NCI-H748 treated with DMSO at 0.1 percent for 48 hours (cell line): ENCODE measurements around the gene RANBP9.

Experiments
- DNase-seq: peaks from one replicate; lab custom pipeline; 2025; lab: John Stamatoyannopoulos, UW

RANBP9 gene

GRCh38 chr6:13711733-13712598, at the start of gene RANBP9:
Gene RANBP9 (minus strand): TSS chr6:13711835. CDS start chr6:13711505, 330 bp downstream.
- peak; percentile 90 for DNase-seq

DNA sequence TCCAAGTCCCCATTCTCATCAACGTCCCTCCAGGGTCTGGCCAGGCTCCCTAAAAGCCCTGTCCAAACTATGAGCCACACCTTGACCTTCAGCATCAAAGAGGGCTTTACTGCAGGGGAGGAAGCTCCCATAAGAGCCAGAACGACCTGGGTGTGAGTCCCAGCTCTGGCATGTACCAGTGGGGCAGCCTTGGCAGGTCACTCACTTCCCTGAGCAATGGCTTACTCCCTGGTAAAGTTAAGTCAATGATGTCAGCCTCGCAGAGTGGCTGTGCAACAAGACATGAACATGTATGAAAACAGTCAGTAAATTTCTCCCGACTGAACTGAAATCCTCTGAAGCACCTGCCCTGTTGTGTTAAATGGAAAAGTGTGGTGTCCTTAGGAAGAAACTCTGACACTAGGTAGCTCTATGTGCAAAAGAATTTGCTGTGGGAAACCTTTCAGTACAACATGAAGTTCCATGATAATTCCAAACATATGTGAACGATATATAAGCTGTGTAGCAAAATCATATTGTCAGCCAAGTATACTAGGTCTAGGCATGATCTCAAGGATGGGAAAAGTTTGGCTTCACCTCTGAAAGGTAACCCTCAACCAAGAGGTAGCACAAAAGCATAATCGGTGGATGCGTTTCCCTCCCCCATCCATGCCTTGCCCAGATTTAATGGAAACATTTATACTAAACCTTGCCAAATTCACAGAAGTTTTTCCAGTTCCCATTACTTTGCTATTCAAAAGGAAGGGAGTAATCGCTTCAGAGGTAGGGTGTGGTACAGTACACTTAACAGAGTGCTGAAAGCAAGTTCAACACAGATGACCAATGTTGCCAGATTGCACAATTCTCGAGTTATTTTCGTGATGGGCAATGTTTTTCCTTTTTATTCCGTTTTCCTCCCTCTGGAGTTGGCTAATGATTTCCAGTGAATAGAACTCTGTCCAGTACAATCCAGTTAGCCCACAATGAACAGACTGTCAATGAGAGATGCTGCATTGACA, 49.0 kb upstream of the RANBP9 start:
- DNase-seq, result no peak

DNA sequence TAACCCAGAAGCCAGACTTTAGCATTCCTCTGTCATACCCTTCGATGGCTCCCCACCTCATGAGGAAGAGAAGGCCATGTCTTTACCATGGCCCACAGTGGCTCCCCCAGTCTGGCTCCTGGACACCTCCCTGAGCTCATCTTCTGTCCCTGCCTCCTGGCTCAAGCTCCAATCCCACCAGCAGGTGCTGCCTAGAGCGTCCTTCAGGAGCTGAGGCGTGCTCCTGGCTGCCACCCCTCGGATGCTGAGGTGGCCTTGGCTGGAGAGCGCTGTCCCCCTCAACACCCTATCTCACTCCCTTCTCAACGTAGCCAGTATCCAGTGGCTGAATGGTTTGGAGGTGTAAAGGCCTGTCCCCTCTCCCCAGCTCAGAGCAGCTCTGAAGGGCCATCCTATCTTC, 47.4 kb upstream of the RANBP9 start:
- DNase-seq, result no peak

DNA sequence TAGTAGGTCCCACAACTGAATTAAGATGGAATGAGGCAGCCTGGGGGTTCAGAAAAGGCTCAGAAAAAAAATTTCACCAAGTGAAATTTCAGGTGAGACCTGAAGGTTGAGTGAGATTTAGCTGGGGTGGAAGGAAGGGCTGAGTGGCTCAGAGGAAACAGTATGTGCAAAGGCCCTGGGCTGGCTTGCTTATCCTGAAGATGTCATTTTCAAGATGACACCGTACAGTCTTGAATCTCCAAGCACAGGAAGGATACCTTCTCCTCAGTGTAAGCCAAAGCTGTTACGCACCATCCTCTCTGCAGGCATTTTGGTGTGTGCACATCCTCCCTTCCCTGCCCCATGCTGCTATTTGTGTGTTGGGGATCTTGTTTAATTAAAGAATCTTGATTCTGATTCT, 43.0 kb upstream of the RANBP9 start:
- DNase-seq, result no peak

DNA sequence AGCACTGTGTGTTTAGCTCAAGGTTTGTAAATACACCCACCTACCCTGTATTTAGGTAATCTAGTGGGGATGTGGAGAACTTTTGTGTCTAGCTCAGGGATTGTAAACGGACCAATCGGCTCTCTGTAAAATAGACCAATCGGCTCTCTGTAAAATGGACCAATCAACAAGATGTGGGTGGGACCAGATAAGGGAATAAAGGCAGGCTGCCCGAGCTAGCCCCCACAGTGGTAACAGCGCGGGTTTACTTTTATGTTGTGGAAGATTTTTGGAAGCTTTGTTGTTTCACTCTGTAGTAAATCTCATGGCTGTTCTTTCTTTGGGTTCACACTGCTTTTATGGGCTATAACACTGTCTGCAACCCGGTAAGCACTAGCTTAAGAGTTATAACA, 32.1 kb upstream of the RANBP9 start:
- DNase-seq, result no peak

GRCh38 chr6:13742961-13743735, 31.5 kb upstream of the RANBP9 start:
- DNase-seq, result no peak

DNA sequence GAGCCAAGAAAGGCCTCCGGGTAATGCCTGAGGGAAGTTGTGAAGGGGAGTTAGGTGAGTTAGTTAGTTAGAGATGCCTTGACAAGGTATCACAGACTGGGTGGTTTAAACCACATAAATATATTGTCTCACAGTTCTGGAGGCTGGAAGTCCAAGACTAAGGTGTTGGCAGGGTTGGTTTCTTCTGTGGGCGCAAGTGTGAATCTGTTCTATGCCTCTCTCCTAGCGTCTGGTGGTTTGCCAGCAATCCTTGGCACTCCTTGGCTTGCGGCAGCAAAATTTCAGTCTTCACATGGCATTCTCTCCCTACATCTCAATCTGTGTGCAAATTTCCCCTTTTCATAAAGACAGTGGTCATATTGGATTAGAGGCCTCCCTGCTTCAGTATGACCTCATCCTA, 29.7 kb upstream of the RANBP9 start:
- DNase-seq, result no peak

- no peak for DNase-seq
Observed at GRCh38 chr6:13735031-13735430, 23.4 kb upstream of the RANBP9 start.

GRCh38 chr6:13733178-13733887, 21.7 kb upstream of the RANBP9 start:
- DNase-seq, result peak; percentile 59

- no peak for DNase-seq
Observed at GRCh38 chr6:13730704-13731103, 19.1 kb upstream of the RANBP9 start.

- no peak for DNase-seq
Observed at GRCh38 chr6:13729891-13730290, 18.3 kb upstream of the RANBP9 start.

- DNase-seq, result no peak
Observed at GRCh38 chr6:13725570-13725969, 13.9 kb upstream of the RANBP9 start.

DNA sequence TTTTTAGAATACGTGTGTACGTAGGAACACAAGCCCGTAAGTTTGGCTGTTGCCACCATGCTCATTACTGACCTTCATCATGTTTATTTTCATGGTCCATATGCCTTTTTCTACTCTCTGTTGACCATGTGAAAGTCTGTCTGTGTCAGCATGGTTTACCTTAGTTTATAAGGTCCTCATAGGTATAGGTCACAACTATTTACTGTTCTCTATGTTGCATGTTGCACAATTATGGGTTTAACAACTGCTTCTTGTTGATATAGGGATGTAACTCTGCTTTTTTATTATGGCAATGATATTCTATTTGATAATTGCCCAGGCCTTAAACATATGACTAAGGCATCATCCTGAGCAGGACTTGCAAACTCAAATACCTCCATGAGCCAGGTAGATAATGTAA, 13.4 kb upstream of the RANBP9 start:
- no peak for DNase-seq

- no peak for DNase-seq
Observed at GRCh38 chr6:13724182-13724581, 12.5 kb upstream of the RANBP9 start.

DNA sequence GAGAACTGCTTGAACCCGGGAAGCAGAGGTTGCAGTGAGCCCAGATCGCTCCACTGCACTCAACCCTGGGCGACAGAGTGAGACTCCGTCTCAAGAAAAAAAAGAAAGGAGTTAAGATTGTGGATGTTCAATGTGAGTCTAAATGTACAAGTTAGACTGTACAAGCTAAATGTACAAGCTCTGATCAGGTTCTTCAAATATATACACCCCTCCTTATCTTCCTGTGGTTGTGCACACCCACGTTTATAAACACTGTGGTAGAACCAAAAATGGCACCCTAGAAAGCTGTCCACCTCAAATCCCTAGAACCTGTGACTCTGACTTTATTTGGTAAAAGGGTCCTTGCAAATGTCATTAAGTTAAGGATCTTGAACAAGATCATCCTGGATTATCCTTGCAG, 11.2 kb upstream of the RANBP9 start:
- no peak for DNase-seq

DNA sequence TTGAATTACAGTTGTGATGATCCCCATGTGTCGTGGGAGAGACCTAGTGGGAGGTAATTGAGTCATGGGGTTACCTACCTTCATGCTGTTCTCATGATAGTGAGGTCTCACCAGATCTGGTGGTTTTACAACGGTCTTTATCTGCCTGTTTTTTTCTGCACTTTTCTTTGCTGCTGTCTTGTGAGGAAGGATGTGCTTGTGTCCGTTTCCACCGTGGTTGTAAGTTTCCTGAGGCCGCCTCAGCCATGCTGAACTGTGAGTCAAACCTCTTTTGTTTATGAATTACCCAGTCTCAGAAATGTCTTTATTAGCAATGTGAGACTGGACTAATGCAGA, 6.5 kb upstream of the RANBP9 start:
- DNase-seq, result no peak

DNA sequence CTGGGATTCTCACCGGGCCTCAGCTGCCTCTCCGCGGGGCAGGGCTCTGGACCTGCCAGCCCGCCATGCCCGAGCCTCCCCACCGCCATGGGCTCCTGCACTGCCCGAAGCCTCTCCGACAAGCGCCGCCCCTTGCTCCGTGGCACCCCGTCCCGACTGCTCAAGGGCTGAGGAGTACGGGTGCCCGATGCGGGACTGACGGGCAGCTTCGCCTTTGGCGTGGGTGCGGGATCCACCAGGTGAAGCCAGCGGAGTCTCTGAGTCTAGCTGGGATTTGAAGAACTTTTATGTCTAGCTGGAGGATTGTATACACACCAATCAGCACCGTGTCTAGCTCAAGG, 5.3 kb upstream of the RANBP9 start:
- DNase-seq, result no peak

GRCh38 chr6:13716225-13716954, 4.8 kb upstream of the RANBP9 start:
- no peak for DNase-seq

DNA sequence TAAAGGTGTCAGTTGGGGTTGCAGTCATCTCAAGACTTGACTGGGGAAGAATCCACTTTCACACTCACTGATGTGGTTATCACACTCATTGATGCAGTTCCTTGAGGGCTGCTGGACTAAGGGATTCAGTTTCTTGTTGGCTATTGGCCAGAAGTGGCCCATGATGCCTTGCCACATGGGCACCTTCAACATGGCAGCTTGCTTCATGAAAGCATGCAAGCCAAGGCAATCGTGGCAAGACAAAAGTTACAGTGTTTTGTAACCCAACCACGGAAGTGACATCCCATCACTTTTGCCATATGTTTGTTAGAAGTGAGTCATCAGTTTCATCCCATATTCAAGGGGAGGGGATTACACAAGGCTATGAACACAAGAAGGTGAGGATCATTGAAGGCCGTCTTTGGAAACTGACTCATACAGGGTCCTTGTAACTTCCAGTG, 3.8 kb upstream of the RANBP9 start:
- DNase-seq, result no peak

GRCh38 chr6:13712599-13712898, 914 bp upstream of the RANBP9 start:
- DNase-seq, result no peak

GRCh38 chr6:13711324-13711732, 307 bp downstream of the RANBP9 start:
- no peak for DNase-seq
